EH (cell line): ENCODE measurements around the gene ACACA.

Experiments
- DNase-seq: peaks from one replicate; pipeline ENCODE4 v3.0.0-alpha.2; 2015; ENCODE audit warnings: low read depth

Gene ACACA

DNA sequence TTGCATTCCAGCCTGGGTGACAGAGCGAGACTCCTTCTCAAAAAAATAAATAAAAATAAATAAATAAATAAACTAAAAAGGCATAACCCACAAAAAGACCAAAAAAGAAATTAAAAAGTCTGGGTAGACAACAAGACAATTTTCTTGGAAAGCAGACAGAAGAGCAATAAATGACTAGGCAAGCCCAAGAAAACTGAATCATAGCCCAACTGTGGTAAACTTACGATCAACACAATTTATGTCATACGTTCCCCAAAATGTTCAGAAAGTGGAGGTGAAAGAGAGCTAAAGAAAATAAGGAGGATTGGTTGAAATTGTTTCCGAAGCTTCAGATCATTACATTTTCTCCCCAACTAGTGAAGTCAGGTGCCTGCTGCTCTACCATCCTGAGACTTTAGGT lies 62.1 kb downstream of the ACACA start:
- DNase-seq = no peak

GRCh38 chr17:37342589-37342988 lies 64.0 kb downstream of the ACACA start:
- DNase-seq = no peak

- no peak for DNase-seq
Measured at GRCh38 chr17:37340804-37341203, 65.8 kb downstream of the ACACA start.

DNA sequence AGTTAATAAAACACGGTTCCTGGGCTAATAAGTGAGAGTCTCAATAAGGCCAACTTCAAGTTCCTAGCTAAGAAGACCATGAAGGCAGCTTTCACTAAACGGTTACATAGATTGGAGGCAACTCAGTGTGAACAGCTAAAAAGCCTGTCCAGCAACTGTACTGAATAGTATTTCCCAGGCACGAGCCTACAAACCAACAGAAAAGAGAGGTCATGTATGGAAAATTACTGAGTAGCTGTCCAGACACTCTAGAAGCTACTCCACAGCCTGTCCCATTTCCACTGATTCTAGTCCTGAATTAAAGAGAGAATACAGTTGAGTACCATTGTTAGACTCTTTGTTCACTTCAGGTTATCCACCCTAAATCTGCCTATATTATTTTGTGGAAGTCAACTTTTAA lies 67.3 kb downstream of the ACACA start:
- no peak for DNase-seq

DNA sequence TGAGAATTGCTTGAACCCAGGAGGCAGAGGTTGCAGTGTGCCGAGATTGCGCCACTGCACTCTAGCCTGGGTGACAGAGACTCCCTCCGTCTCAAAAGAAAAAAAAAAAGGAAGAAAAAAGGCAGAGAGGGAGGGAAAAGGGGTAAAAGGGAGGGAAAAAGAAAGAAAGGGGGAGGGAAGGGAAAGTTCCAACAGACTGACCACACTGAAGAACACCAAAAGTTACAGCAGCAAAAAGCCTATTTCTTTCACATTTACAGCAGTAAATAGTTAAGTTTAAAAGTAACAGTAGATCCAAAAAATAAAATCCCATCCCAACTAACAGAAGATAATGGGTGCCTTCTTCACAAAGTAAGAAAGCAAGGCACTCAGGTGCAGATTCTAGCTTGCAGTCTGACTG lies 67.8 kb downstream of the ACACA start:
- no peak for DNase-seq

DNA sequence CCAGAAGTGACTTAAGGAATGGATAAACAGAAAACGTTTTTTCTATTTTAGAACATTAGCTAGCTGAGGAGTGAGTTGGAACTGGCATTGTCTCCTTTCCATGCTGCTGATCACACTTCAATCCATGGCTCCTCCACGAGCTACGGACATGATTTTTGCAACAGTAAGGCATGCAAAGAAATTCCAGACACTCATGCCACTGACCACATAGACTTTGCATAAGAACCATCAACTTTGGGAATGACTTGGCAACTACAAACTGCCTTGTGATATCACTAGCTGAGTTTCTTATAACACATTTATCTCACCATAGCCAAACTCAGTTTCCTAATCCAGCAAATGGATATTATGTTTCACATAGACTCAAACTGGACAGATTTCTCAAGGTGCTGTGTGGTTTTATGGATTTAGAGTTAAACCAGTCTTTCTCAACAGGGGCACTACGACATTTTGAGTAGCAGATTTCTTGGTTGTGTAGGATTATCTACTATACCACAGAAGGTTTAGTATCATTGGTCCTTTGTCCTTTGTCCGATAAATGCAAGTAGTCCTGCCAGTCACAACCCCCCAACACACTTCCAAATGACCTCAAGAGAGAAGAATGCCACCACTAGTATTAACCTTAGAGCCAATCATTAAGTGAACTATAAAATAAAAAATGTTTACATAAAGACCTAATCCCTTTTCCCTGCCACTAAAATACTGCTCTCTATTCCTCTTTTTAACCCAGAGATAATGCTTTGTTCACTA lies 79.1 kb downstream of the ACACA start:
- peak; percentile 93 for DNase-seq

GRCh38 chr17:37322826-37323561 lies 83.6 kb downstream of the ACACA start:
- DNase-seq = no peak

DNA sequence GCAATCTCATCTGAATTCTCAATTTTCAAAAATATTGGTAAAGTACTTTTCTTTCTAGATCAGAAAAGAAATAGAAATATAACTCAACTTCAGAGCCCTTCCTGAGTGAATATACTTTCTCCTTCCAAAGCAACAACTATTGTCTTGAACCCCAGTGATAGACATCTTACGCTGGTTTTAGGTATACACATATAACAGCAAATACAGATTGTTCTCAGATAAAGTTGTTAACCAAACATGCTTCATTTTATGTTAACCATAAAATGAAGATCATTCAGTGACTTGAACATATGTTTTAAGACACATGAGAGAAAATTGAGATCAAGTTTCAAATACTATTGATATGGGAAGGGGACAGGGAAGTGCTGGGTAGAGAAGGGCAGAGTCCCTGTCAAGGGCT lies 84.5 kb downstream of the ACACA start:
- DNase-seq = no peak

DNA sequence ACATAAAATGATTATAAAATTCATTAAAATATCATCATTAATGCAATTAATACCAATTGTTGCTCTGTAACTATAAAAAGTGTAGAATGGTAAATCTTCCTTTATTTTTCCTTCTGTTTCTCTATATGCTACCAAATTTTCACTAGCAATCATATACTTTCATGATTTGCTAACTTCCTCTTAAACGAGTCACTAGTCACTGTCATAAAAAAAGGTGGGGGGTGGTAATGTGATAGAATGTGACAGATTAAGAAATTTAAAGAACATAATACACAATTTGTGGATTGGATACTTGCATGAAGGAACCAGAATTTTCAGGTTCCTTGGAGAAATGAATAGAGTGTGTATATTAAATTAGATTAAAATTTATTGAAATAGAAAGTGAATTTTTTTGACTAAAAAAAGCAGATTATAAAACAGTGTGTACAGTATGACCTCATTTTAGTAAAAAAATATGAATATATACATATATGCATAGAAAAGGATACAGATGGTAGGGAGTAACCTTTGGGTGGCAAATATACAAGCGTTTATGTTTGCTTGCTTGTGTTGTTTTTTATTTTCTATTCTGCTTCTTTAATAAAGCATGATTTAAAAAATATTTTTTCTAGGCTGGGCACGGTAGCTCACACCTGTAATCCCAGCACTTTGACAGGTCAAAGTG lies 87.6 kb downstream of the ACACA start:
- peak; percentile 21 for DNase-seq

DNA sequence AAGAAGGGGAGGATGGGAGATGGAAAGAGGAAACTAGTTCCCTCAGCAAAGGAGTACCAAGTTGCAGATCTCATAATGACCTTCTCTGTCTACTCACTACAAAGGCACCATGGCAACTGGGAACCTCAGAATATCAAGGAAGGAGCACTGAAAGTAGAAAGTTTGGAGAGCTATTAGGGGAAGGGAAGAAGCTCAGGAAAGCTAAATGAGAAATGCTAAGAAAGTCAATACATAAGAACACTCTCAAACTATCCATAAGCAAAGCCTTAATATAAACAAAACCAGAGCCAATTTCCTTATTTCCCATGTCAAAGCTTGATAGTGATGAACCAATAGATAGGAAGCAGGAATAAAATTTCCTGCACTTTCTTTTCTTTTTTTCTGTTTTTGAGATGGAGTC lies 88.8 kb downstream of the ACACA start:
- no peak for DNase-seq

DNA sequence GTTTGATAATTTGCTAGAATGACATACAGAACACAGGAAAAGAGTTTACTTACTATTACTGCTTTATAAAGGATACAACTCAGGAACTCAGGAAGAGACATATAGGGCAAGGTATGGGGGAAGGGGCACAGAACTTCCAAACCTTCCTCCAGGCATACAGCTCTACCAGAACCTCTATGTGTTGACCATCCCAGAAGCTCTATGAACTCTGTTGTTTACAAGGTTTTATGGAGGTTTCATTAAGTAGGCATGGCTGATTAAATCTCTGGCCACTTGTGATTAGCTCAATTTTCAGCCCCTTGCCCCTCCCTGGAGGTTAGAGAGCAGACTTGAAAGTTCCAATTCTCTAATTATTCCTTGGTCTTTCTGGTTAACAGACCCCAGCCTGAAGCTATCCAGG lies 91.0 kb downstream of the ACACA start:
- DNase-seq = no peak

DNA sequence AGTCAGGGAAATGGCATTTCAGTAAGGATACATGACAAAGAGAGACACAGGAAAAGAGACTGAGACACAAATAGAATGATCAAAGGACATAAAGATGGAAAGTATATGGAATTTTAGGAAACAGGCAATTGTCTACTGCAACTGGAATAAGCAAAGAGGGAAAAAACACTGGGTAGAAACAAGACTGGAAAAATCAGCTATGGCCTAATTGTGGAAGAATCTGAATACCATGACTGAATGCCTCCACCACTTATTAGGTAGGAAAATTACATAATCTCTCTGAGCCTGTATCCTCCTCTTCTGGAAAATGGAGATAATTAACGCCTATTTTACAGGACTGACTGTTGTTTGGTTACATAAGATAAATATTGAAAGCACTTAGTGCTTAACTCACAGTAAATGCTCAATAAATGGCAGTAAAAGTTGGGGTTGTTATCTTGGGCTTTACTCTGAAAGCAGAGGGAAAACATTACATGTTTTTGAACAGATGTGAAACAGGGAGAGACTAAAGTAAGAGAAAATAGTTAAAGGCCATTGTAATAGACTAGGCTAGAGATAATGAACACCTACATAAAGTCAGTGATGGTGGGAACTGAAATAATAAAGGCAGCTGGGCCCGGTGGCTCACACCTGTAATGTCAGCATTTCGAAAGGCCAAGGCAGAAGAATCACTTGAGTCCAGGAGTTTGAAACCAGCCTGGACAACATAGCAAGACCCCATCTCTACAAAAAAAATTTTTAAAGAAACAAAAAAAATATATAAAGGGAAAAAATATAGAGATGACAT lies 94.3 kb downstream of the ACACA start:
- peak; percentile 63 for DNase-seq

GRCh38 chr17:37310940-37311339 lies 95.7 kb downstream of the ACACA start:
- peak; percentile 64 for DNase-seq

- DNase-seq = no peak
Measured at GRCh38 chr17:37309051-37309450, 97.6 kb downstream of the ACACA start.

DNA sequence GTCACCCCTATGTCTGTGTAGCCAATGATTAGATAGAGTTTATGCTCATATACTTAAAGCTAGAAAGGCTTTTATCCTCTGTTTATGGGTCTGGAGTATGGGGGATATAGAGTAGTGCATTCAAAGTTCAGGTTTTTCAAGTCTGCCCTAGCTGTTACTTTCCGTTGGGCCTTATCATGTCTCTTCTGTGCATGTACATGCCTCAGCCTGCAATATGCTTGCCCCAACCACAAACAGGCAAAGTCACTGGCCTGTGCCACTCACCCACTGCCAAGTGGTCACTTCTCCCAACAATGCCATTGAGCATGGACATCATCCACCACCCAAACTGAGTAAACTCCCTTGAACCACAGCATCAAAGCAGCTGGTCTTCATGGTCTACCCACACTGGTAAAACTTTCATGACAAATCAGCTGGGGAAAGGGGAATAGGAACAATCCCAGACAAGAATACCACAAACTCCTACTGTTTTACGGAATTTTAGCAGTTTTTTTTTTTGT lies 101.2 kb downstream of the ACACA start:
- no peak for DNase-seq

- no peak for DNase-seq
Measured at GRCh38 chr17:37301288-37301687, 105.3 kb downstream of the ACACA start.

GRCh38 chr17:37300683-37301082 lies 106.0 kb downstream of the ACACA start:
- no peak for DNase-seq

GRCh38 chr17:37299257-37299980 lies 107.2 kb downstream of the ACACA start:
- DNase-seq = no peak

DNA sequence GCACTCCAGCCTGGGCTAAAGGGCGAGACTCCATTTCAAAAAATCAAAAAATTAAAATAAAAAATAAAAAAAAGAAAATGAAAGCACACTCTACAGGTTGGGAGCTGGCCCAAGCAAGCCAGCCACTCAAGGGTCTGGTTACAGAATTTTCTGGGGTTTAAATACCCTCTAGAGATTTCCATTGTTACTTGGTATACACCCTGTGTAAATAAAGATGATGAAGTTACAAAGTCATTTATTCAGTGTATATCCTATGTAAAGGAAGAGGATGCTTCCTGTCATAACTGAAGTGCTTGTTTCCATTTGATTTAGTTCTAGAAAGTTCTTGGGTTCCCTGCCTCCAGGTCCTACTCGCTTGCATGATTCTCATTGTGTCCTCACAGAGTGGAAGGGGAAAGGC lies 110.7 kb downstream of the ACACA start:
- no peak for DNase-seq

- DNase-seq = no peak
Measured at GRCh38 chr17:37294888-37295287, 111.7 kb downstream of the ACACA start.

DNA sequence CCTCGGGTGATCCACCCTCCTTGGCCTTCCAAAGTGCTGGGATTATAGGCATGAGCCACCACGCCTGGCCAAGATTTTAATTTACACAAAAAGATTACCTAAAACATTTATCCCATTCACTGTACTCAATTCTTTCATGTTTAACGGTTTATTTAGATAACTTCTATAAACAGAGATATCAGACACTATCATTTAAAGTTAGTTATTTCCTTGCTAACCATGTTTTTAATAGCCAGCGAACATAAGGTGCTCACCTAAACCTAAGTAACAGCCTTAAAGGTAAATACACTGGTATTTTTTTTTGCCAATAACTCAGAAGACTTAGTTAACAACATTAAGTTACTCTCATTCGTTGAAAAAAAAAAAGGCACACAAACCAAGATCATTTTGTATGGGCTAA lies 112.9 kb downstream of the ACACA start:
- no peak for DNase-seq
